ENCODE results near the gene PAPPA. TPM values are rescaled to one million over a fixed set of nuclear protein-coding genes. Genes with fewer than 3 reads are reported as not detected.

Gene PAPPA
- total RNA-seq, 1 donor from 2014 or later: 172 TPM

DNA sequence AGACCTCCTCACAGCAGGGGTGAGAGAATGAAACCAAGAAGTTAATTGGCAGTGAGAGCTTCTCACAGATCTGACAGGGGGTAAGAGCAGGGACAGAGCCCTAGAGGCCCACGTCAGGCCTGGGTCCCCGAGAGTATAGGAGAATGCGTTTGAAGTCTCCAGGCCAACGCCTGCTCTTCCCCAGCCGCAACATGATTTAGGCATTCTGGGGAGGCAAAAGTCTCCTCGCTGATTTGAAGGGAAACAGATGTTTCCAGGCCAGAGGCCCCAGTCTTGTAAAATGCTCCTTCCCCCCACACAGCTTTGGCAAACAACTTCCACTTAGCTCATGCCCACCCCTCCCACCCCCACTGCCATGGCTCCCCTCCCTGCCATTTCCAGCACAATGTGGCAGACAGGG lies 294.3 kb downstream of the PAPPA start:
- TF ChIP-seq CTCF (IDR thresholded peaks at IDR 0.05; ENCODE audit: insufficient read depth, low read depth, low read length): no peak
- TF ChIP-seq EZH2 (IDR thresholded peaks at IDR 0.05; ENCODE audit: insufficient read depth, low read length): no peak
- Mint-ChIP-seq H3K4me3 (ENCODE audit: unreplicated experiment) (no peak overlapping the region), H3K9me3 (ENCODE audit: unreplicated experiment) (no peaks in the 10 kb centered on the region), H3K27ac (ENCODE audit: unreplicated experiment) (no peak overlapping the region), H3K36me3 (ENCODE audit: low read depth, unreplicated experiment) (no peaks in the 10 kb centered on the region), H3K27me3 (ENCODE audit: low read depth, unreplicated experiment) (no peaks in the 10 kb centered on the region), H3K4me1 (ENCODE audit: low read depth, unreplicated experiment) (peaks cover 11% of the 10 kb centered on the region)
- Histone ChIP-seq H3K27ac (ENCODE audit: low read depth, low read length) (no peak overlapping the region), H3K9me3 (ENCODE audit: insufficient read depth, low read depth, low read length) (no peaks in the 10 kb centered on the region), H3K9ac (ENCODE audit: low read length) (no peak overlapping the region), H2AFZ (ENCODE audit: low read depth, low read length) (no peak overlapping the region), H3K4me2 (ENCODE audit: low read length) (no peak overlapping the region), H3K36me3 (ENCODE audit: insufficient read depth, low read length) (no peaks in the 10 kb centered on the region), H3K79me2 (ENCODE audit: insufficient read depth, low read length) (no peaks in the 10 kb centered on the region), H3K27me3 (ENCODE audit: insufficient read depth, low read length) (no peaks in the 10 kb centered on the region), H3K4me3 (ENCODE audit: insufficient read depth, low read depth, low read length) (no peak overlapping the region), H3K4me1 (ENCODE audit: insufficient read depth, low read length) (peaks cover 20% of the 10 kb centered on the region), H4K20me1 (ENCODE audit: insufficient read depth, low read length) (no peaks in the 10 kb centered on the region)
- no peak for FAIRE-seq
- DNase-seq (ENCODE audit: low read depth): no peak

DNA sequence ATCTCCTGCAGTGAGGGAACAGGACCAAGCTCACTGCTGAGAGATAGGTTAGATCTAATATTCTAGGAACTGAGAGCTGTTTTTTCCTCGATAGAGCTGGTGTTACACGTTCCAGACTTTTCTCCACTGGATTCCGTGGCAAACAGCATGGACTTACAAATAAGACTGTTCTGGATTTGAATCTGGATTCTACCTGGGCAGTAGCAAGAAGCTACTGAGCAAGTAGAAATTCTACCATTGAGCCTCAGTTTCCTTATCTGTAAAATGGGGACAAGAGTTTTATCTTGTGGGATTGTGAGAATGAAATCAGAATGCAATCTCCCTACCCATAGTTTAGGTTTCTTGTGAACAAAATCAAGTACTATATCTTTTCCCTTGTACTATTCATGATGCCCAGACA lies 294.8 kb downstream of the PAPPA start:
- Histone ChIP-seq H3K79me2 (ENCODE audit: insufficient read depth, low read length) (no peaks in the 10 kb centered on the region), H3K4me2 (ENCODE audit: low read length) (no peak overlapping the region), H3K27ac (ENCODE audit: low read depth, low read length) (no peak overlapping the region), H3K9me3 (ENCODE audit: insufficient read depth, low read depth, low read length) (no peaks in the 10 kb centered on the region), H3K27me3 (ENCODE audit: insufficient read depth, low read length) (no peaks in the 10 kb centered on the region), H3K9ac (ENCODE audit: low read length) (no peak overlapping the region), H2AFZ (ENCODE audit: low read depth, low read length) (no peak overlapping the region), H3K4me3 (ENCODE audit: insufficient read depth, low read depth, low read length) (no peak overlapping the region), H3K4me1 (ENCODE audit: insufficient read depth, low read length) (peaks cover 20% of the 10 kb centered on the region), H4K20me1 (ENCODE audit: insufficient read depth, low read length) (no peaks in the 10 kb centered on the region), H3K36me3 (ENCODE audit: insufficient read depth, low read length) (no peaks in the 10 kb centered on the region)
- no peak overlapping the region for H3K4me3 Mint-ChIP-seq (ENCODE audit: unreplicated experiment)
- H3K27ac Mint-ChIP-seq (ENCODE audit: unreplicated experiment): no peak overlapping the region
- TF ChIP-seq EZH2 (IDR thresholded peaks at IDR 0.05; ENCODE audit: insufficient read depth, low read length): no peak
- TF ChIP-seq CTCF (IDR thresholded peaks at IDR 0.05; ENCODE audit: insufficient read depth, low read depth, low read length): no peak
- no peak for FAIRE-seq
- no peaks in the 10 kb centered on the region for H3K36me3 Mint-ChIP-seq (ENCODE audit: low read depth, unreplicated experiment)
- peaks cover 11% of the 10 kb centered on the region for H3K4me1 Mint-ChIP-seq (ENCODE audit: low read depth, unreplicated experiment)
- no peaks in the 10 kb centered on the region for H3K9me3 Mint-ChIP-seq (ENCODE audit: unreplicated experiment)
- DNase-seq (ENCODE audit: low read depth): no peak
- H3K27me3 Mint-ChIP-seq (ENCODE audit: low read depth, unreplicated experiment): no peaks in the 10 kb centered on the region

- Histone ChIP-seq H3K9me3 (ENCODE audit: insufficient read depth, low read depth, low read length) (no peaks in the 10 kb centered on the region), H3K9ac (ENCODE audit: low read length) (no peak overlapping the region), H2AFZ (ENCODE audit: low read depth, low read length) (no peak overlapping the region), H3K36me3 (ENCODE audit: insufficient read depth, low read length) (no peaks in the 10 kb centered on the region), H3K79me2 (ENCODE audit: insufficient read depth, low read length) (no peaks in the 10 kb centered on the region), H3K27ac (ENCODE audit: low read depth, low read length) (no peak overlapping the region), H4K20me1 (ENCODE audit: insufficient read depth, low read length) (no peaks in the 10 kb centered on the region), H3K4me1 (ENCODE audit: insufficient read depth, low read length) (peaks cover 20% of the 10 kb centered on the region), H3K4me3 (ENCODE audit: insufficient read depth, low read depth, low read length) (no peak overlapping the region), H3K4me2 (ENCODE audit: low read length) (no peak overlapping the region), H3K27me3 (ENCODE audit: insufficient read depth, low read length) (no peaks in the 10 kb centered on the region)
- no peak overlapping the region for H3K4me3 Mint-ChIP-seq (ENCODE audit: unreplicated experiment)
- H3K4me1 Mint-ChIP-seq (ENCODE audit: low read depth, unreplicated experiment): peaks cover 11% of the 10 kb centered on the region
- H3K27me3 Mint-ChIP-seq (ENCODE audit: low read depth, unreplicated experiment): no peaks in the 10 kb centered on the region
- TF ChIP-seq EZH2 (IDR thresholded peaks at IDR 0.05; ENCODE audit: insufficient read depth, low read length) (no peak), CTCF (IDR thresholded peaks at IDR 0.05; ENCODE audit: insufficient read depth, low read depth, low read length) (no peak)
- no peak for FAIRE-seq
- peaks cover 2% of the 10 kb centered on the region for H3K9me3 Mint-ChIP-seq (ENCODE audit: unreplicated experiment)
- DNase-seq (ENCODE audit: low read depth): no peak
- no peaks in the 10 kb centered on the region for H3K36me3 Mint-ChIP-seq (ENCODE audit: low read depth, unreplicated experiment)
- H3K27ac Mint-ChIP-seq (ENCODE audit: unreplicated experiment): no peak overlapping the region
These were observed 296.4 kb downstream of the PAPPA start for GRCh38 chr9:116449949-116450348.
